GF-D8 (cell line): ENCODE measurements around the gene MYH14.
"Not testable (repeated sequence)": the region's sequence is repeated elsewhere in the genome, so short reads cannot be mapped to it uniquely, and the experiment has no call there.

Source experiments
- DNase-seq: peaks from one replicate; lab custom pipeline; 2025; lab: John Stamatoyannopoulos, UW

Gene MYH14

DNA sequence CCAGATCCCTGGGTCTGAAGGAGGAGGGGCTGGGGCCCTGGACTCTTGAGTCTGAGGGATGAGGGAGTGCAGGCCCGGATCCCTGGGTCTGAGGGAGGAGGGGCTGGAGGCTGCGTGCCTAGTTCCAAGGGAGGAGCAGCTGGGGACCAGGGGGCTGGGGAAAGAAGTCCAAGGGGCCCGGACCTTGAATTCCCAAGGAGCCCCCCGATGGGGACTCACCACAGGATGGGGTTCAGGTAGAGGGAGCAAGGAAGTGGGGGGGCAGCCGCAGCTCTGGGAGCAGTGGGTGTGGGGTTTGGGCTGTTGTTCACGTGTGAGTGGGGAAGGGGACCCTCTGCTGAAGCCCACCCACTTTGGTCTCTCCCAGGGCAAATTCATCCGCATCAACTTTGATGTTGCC is 23.1 kb downstream of the MYH14 start:
- no peak for DNase-seq

DNA sequence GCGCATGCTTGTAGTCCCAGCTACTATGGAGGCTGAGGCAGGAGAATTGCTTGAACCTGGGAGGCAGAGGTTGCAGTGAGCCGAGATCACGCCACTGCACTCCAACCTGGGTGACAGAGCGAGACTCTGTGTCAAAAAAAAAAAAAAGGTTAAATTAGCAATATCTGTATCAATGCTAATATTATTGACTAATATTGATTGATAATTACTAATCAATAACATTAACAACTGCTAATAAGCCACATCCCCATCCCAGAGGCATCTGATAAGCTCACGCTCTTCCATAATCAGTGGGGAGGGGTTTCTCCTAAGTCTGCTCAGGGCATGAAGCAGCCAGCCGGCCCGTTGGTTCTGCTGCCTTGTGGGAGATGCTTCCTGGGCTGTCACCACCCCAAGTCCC is 24.7 kb downstream of the MYH14 start:
- DNase-seq: not testable (repeated sequence)

DNA sequence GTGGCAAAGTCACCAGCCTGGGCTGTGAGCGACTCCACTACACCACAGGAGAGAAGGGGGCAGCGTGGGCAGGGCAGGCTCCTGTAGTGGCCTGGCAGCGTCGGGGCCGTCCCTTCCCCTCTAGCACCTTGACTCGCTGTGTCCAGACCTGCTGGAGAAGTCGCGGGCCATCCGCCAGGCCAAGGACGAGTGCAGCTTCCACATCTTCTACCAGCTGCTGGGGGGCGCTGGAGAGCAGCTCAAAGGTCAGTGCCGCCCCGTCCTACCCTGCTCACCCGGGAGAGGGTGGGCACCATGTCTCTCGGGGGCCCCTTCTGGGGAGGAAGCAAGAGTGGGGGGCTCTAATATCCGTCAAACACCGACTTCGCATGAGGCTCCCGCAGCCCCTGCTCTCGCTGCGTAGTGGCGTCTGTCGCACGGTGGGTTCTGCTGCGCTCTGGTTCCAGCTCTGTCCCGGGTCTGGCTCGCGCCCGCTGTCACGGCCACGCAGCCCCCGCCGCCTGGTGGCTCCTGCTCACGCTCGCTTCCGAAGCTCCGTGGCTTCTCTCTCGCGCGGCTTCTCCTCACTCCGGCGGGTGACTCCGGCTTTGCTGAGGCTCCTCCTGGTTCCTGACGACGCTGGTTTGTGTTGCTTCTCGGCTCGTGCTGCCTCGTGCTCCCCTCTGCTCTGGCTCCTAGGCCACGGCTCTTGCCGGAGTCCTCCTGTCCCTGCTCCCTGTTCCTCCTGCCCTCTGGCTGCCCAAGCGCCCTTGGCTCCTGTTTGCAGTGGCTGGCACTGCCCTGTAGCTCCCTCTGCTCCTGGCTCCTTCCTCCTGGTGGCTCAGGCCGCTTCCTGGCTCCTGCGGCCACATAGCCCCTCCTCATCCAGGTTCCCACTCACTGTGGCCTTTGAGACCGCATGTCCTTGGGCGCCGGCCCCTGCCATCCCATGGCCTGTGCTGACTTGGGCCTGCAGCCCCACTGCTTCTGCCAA is 27.2 kb downstream of the MYH14 start:
- no peak for DNase-seq

DNA sequence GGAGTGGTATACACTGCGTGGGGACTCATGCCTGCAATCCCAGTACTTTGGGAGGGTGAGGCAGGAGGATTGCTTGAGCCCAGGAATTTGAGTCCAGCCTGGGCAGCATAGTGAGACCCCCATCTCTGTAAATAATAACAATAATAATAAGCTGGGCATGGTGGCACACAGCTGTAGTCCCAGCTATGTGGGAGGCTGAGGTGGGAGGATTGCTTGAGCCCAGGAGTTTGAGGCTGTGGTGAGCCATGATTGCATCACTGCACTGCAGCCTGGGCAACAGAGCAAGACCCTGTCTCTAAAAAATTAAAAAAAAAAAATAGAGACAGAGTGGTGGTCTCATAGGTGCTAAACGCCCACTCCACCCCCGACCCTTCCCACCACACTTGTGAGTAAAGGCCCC is 28.0 kb downstream of the MYH14 start:
- not testable (repeated sequence) for DNase-seq

DNA sequence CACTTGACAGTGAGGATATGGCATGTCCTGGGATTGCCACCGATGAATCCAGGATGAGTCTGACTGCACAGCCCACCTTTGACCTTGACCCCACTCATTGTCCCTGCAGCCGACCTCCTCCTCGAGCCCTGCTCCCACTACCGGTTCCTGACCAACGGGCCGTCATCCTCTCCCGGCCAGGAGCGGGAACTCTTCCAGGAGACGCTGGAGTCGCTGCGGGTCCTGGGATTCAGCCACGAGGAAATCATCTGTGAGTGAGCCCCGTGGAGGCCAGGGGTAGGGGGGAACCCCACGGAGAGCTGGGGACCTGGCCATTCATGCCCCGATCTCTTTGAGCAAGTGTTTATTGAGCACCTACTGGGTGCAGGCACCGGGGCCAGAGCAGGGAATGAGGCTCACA is 28.4 kb downstream of the MYH14 start:
- DNase-seq: no peak

DNA sequence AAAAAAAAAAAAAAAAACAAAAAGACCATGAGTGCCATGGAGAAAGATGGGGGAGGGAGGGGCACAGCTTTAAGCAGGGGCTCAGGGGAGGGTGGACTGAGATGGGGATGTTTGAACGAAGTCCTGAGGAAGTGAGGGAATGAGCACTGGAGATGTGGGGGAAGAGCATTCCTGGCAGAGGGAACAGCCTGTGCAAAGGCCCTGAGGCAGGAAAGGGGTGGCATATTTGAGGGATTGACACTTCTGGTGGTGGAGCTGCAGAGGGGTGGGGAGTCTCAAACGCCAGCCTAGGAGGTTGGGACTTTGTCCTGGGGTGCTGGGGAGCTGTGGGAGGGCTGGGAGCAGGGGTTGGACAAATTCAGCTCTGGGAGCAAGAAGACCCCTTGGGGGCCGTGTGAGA is 29.2 kb downstream of the MYH14 start:
- no peak for DNase-seq

DNA sequence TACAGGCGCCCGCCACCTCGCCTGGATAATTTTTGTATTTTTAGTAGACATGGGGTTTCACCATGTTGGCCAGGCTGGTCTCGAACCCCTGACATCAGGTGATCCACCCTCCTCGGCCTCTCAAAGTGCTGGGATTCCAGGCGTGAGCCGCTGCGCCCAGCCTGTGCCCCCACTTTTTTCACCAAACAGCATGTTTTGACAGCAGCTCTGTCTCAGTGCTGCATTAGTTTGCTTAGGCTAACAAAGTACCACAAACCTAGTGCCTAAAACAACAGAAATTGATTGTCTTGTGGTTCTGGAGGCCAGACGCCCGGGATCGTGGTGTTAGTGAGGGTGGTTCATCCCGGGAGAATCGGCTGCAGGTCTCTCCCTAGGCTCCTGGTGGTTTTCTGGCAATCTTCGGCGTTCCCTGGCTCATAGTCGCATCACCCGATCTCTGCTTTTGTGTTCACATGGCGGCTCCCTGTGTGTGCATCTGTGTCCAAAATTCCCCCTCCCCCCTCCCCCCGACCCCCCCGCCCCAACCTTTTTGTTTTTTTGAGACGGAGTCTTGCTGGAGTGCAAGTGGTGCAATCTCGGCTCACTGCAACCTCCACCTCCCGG is 30.0 kb downstream of the MYH14 start:
- DNase-seq: no peak

DNA sequence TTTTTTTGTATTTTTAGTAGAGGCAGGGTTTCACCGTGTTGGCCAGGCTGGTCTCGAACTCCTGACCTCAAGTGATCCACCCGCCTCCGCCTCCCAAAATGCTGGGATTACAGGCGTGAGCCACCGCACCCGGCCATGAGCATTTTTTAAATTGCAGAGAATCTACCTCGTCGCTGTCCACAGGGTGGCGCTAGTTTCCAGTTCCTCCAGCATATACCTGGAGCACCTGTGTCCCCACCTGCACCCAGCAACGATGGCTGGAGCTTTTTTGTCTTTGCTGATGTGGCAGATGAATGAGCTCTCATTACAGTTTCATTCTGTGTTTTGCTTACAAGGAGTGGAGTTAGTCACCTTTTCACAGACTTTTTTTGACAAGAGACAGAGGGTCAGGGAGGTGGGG is 34.1 kb downstream of the MYH14 start:
- not testable (repeated sequence) for DNase-seq

DNA sequence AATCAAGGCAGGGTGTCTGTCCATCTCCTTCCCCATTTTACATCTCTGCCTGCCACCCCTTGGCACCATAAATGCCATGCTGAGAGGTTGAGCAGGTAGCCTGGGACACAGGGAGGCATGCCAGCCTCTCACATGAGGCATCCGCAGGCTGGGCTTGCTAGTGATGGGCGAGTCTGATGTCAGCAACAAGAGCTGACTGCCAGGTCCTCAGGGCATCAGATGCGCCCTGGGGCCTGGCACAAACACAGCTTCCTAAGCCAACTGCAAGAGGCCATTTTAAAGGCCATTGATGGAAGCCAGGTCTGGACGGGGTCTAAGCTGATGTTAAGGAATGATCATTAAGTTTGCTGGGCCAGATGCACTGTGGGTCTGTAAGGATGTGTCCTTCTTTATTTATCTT is 34.6 kb downstream of the MYH14 start:
- no peak for DNase-seq

DNA sequence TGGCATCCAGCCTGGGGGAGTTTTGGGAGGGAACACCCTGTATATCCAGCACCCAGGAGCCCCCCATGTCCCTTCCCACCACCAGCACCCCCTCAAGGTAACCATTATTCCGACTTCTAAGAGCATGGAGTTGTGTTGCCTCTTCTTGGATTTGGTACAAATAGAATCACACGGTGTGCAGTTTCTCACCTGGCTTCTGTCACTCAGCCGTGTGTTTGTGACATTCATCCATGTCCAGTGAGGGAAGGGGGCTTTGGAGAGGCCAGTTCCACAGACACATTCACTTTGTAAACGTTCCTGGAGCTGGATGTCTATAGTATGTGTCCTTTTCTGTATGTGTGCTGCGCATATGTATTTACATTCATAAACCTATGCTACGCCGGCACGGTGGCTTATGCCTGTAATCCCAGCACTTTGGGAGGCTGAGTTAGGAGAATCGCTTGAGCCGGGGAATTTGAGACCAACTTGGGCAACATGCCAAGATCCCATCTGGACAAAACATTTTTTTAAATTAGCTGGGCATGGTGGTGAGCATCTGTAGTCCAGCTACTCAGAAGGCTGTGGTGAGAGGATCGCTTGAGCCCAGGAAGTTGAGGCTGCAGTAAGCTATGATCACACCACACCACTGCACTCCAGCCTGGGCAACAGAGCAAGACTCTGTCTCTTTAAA is 36.6 kb downstream of the MYH14 start:
- no peak for DNase-seq

DNA sequence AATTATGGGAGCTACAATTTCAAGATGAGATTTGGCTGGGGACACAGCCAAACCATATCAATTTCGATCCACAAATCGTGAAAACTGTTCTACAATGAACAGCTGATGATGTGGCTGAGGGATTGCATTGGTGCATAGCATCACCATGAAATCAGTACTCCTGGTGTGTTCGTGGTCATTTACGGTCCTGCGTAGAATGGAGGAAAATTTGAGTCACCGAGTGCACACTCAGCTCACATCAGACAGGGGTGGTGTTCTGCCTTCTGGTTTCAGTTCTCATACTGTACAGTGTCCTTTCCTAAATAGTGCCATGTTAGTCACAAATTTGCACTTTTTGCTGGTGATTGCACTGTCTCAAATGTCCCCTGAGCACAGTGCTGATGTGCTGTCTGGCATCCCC is 39.2 kb downstream of the MYH14 start:
- DNase-seq: no peak

DNA sequence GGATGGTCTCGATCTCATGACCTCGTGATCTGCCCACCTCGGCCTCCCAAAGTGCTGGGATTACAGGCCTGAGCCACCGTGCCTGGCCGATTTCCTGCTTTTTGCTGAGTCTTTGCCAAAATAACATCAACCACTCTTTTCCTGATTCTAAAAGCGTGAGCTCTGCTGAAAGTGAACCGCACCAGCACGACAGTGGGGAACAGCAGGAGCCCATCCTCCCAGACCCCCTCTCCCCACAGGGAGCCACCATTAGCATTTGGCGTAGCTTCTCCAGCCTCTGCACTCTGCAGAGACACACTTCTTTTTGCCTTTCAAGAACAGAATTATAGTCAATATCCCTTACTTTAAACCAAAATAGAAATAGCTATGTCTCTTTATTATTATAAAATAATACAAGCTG is 41.3 kb downstream of the MYH14 start:
- DNase-seq: no peak

DNA sequence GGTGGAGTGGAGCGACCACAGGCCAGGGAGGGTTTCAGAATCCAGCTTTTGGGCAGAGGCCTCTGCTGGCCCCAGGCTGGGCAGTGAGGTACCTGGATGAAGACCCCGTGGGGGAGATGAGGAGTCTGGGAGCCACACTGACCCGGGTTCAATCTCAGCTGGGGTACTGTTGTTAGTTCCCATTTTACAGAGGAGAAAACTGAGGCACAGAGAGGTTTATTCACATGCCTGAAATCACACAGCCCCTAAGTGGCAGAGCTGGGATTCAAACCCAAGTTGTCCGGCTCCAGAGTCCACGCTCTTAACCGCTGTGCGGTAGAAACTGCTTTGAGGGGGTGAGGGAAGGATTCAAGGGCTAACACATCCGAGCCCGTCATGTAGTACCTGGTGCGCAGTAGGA is 45.0 kb downstream of the MYH14 start:
- no peak for DNase-seq

DNA sequence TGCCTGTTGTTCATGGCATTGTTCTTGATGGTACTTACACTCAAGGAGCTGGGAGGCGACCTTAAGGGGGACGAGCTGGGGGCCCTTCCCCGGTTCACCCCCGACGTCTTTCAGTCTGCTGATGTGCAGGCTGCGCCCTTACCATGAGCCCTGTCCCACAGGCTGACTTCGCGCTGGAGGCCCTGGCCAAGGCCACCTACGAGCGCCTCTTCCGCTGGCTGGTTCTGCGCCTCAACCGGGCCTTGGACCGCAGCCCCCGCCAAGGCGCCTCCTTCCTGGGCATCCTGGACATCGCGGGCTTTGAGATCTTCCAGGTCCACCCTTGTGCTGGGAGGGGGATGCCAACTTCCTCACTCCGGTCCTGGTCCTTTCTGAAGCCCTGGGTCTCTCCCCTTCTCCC is 45.4 kb downstream of the MYH14 start:
- DNase-seq: no peak

DNA sequence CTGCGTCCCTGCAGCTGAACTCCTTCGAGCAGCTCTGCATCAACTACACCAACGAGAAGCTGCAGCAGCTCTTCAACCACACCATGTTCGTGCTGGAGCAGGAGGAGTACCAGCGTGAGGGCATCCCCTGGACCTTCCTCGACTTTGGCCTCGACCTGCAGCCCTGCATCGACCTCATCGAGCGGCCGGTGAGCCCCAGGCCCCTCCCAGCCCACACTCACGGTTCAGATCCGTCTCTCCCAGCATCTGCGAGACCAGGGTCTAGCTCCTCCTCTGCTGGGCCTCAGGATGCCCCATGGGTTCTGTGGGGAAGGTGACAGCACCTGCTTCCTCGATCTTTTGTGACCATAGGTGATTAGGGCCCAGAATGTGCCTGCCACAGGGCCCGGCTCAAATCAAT is 46.2 kb downstream of the MYH14 start:
- DNase-seq: no peak

DNA sequence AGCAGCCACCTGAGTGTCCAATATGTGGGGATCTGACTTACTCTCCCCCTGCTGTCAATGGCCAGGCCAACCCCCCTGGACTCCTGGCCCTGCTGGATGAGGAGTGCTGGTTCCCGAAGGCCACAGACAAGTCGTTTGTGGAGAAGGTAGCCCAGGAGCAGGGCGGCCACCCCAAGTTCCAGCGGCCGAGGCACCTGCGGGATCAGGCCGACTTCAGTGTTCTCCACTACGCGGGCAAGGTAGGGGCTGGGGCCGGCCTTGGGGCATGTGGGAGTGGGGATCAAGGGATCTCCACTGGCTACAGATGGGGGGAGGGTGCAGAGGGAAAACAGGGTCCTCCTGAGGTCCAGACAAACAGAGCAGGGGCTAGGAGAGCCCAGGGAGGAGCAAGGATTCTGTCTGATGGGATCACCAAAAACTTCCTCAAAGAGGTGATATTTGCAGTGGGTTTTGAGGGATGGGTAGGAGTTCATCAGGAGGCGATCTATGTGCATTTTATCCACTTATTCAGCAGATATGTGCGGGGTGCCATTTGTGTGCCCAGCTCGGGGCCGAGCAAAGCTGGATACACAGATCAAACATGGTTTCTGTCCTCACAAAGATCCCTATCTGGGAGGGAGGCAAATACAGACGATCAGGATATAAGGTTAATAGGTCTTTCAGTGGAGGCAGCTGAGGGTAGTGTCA is 47.2 kb downstream of the MYH14 start:
- DNase-seq: no peak

DNA sequence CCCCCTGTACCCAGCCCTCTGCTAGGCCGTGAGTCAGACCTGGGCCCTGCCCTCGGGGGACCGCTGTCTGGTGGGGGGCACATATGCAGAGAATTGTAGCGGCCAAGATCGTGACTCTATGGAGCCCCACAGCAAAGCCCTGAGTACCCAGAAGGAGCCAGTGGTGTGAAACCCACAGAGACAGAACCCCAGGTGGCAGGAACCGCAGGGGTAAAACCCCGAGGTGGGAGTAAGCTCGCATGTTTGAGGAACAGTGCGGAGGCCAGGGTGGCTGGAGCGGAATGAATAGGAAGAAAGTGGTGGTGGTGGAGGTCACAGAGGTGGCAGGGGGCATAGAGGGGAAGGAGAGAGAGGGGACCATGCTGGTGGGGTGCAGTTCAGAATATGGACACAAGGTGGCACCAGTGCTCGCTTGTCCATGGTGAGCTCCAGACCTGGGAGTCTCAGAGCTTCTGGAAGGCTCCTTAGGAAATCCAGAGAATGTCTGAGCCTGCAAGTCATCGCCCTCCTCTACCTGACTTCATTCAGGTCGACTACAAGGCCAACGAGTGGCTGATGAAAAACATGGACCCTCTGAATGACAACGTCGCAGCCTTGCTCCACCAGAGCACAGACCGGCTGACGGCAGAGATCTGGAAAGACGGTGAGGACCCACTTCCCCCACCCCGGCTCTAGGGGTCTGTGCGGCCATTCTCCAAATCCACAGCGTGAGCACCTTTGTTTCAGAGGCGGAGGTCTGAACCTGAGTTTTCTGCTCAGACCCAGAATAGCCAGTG is 48.9 kb downstream of the MYH14 start:
- no peak for DNase-seq

DNA sequence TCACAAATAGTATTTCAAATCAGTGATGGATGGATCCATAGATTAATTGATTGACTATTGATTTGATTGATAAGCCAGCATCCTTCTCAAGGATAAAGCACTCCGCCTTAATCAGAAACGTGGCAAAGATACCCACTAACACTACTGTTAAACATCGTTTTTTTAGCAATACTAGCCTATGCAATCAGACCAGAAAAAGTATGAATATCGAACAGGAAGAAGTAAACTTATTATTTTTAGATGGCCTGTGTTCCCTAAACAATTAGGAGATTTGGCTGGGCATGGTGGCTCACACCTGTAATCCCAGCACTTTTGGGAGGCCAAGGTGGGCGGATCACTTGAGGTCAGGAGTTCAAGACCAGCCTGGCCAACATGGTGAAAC is 49.5 kb downstream of the MYH14 start:
- DNase-seq: no peak

DNA sequence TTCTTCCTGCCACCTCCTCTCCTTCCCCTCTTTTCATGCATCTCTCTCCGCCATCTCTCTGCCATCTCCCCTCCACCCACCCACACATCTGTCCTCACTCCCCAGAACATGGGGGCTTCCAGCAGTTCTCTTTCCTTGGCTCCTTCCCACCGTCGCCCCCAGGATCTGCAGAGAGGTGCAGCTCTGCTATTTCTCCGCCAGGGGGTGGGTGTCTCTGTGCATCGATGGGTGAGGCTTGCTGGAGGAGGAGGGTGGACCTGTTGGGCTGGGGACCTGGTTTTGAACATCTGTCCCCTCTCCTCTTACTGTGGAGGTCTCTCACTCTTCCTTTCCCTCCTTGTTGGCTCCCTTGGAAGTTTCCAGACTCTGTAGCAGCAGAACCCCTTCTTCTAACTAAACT is 51.7 kb downstream of the MYH14 start:
- DNase-seq: no peak

DNA sequence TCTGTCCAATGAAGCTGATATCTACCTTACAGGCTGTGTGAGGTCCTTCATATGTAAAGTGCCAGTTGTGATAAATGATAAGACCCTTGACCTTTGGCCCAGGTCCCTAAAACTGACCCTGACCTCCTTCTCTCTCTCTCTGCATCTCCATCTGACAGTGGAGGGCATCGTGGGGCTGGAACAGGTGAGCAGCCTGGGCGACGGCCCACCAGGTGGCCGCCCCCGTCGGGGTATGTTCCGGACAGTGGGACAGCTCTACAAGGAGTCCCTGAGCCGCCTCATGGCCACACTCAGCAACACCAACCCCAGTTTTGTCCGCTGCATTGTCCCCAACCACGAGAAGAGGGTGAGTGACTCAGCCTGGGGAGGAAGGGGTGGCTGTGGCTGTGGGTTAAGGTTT is 53.7 kb downstream of the MYH14 start:
- no peak for DNase-seq

DNA sequence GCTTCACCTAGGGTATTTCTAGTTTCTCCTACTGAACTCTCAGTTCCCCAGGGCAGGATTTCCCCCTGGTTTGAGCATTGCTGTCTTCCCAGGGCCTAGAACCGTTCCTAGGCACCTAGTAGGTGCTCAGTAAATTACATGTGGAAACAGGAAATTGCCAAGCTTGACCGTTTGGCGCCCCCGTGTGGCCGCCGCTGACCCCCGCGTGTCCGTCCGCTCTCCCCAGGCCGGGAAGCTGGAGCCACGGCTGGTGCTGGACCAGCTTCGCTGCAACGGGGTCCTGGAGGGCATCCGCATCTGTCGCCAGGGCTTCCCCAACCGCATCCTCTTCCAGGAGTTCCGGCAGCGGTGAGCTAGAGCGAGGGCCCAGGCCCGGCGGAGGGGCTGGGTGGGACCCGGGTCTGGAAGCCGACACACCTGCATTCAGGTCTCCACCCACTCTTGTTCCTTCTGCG is 55.5 kb downstream of the MYH14 start:
- DNase-seq: no peak
